NCI-H187 treated with DMSO at 0.1 percent for 48 hours (cell line): ENCODE data around the gene EVC2.

Source experiments
- DNase-seq: peaks from one replicate; lab custom pipeline; 2025; lab: John Stamatoyannopoulos, UW

The EVC2 gene

GRCh38 chr4:5683566-5683965, 24.8 kb downstream of the EVC2 start:
- no peak for DNase-seq

GRCh38 chr4:5678977-5679376, 29.4 kb downstream of the EVC2 start:
- DNase-seq, result no peak

- no peak for DNase-seq
Measured at GRCh38 chr4:5676763-5677162, 31.6 kb downstream of the EVC2 start.

GRCh38 chr4:5666741-5667140, 41.6 kb downstream of the EVC2 start:
- DNase-seq, result no peak

GRCh38 chr4:5664778-5665177, 43.6 kb downstream of the EVC2 start:
- DNase-seq, result no peak

- no peak for DNase-seq
Measured at GRCh38 chr4:5662555-5662954, 45.8 kb downstream of the EVC2 start.

GRCh38 chr4:5661237-5661636, 47.1 kb downstream of the EVC2 start:
- DNase-seq, result no peak

- DNase-seq, result no peak
Measured at GRCh38 chr4:5660185-5660584, 48.2 kb downstream of the EVC2 start.

- DNase-seq, result no peak
Measured at GRCh38 chr4:5658974-5659373, 49.4 kb downstream of the EVC2 start.

GRCh38 chr4:5656415-5656814, 51.9 kb downstream of the EVC2 start:
- DNase-seq, result no peak

- no peak for DNase-seq
Measured at GRCh38 chr4:5654791-5655190, 53.6 kb downstream of the EVC2 start.

- no peak for DNase-seq
Measured at GRCh38 chr4:5651089-5651488, 57.3 kb downstream of the EVC2 start.

- no peak for DNase-seq
Measured at GRCh38 chr4:5650040-5650439, 58.3 kb downstream of the EVC2 start.

GRCh38 chr4:5647351-5647750, 61.0 kb downstream of the EVC2 start:
- no peak for DNase-seq

- no peak for DNase-seq
Measured at GRCh38 chr4:5640096-5640495, 68.3 kb downstream of the EVC2 start.

- DNase-seq, result no peak
Measured at GRCh38 chr4:5639556-5639955, 68.8 kb downstream of the EVC2 start.

- DNase-seq, result no peak
Measured at GRCh38 chr4:5638976-5639375, 69.4 kb downstream of the EVC2 start.

GRCh38 chr4:5638316-5638715, 70.0 kb downstream of the EVC2 start:
- no peak for DNase-seq

- no peak for DNase-seq
Measured at GRCh38 chr4:5636766-5637670, 71.3 kb downstream of the EVC2 start.

- no peak for DNase-seq
Measured at GRCh38 chr4:5635826-5636195, 72.5 kb downstream of the EVC2 start.

GRCh38 chr4:5632571-5632970, 75.8 kb downstream of the EVC2 start:
- DNase-seq, result no peak

GRCh38 chr4:5632066-5632440, 76.3 kb downstream of the EVC2 start:
- no peak for DNase-seq

GRCh38 chr4:5631352-5632065, 76.8 kb downstream of the EVC2 start:
- no peak for DNase-seq

GRCh38 chr4:5630762-5631161, 77.6 kb downstream of the EVC2 start:
- no peak for DNase-seq
